Tibial artery (tissue), 4 donors: ENCODE measurements around the gene HAGHL.
"Not testable (repeated sequence)": the region's sequence is repeated elsewhere in the genome, so short reads cannot be mapped to it uniquely, and the experiment has no call there.

Source experiments
- DNase-seq, 2 donors: peaks; one replicate each; pipeline ENCODE4 v3.0.0-alpha.2; 2019
- H3K27ac ChIP-seq, 2 donors: fragments of 200-600 bp; sonication (generic) in 1 of 2; 1 replicate in 1 of 2; 2 replicates in 1 of 2; pipeline ENCODE4 v1.5.1; 2018 to 2019; ENCODE audit warnings: mild to moderate bottlenecking in 1 of 2
- H3K27me3 ChIP-seq, 2 donors: fragments of 200-600 bp; sonication (generic) in 1 of 2; one replicate each; pipeline versions ENCODE4 v1.5.1 to v1.6.0; 2016 to 2019
- H3K36me3 ChIP-seq, 3 donors: fragments of 200-600 bp; sonication (generic) in 2 of 3; one replicate each; pipeline ENCODE4 v1.5.1; 2016 to 2019; ENCODE audit warnings: mild to moderate bottlenecking in 2 of 3
- H3K4me1 ChIP-seq, 4 donors: fragments of 200-600 bp; sonication (generic) in 2 of 4; 1 replicate in 3 of 4; 2 replicates in 1 of 4; pipeline ENCODE4 v1.5.1; 2016 to 2019
- H3K4me3 ChIP-seq, 2 donors: fragments of 200-600 bp; sonication (generic) in 1 of 2; 1 replicate in 1 of 2; 2 replicates in 1 of 2; pipeline ENCODE4 v1.5.1; 2018 to 2019; ENCODE audit warnings: mild to moderate bottlenecking in 2 of 2
- H3K9me3 ChIP-seq, 3 donors: fragments of 200-600 bp; sonication (generic) in 1 of 3; one replicate each; pipeline ENCODE4 v1.5.1; 2016 to 2019
- CTCF ChIP-seq, 2 experiments: fragments of 200-600 bp in 1 of 2; fragments of 450-650 bp in 1 of 2; IDR thresholded peaks; one replicate each; pipeline ENCODE4 v1.5.1; 2017 to 2019; ENCODE audit warnings: antibody characterized with exemption in 2 of 2, mild to moderate bottlenecking in 1 of 2, moderate library complexity in 1 of 2
- intact Hi-C: fragments of 100-400 bp; cut with DNase I; formaldehyde crosslinking; loops from one replicate; pipeline ENCODE4 v1.15.0; 2023; ENCODE audit warnings: low total_unique reads

HAGHL gene

GRCh38 chr16:685967-686366 lies 40.9 kb upstream of the HAGHL start:
- no peak overlapping the region for H3K4me3 ChIP-seq
- H3K27ac ChIP-seq: no peak overlapping the region
- H3K4me1 ChIP-seq: peaks cover 3 to 76% (median 64%) of the 10 kb centered on the region in 4 donors
- peak in 1 of 2 experiments; percentile 13 for TF ChIP-seq CTCF (IDR thresholded peaks at IDR 0.05)
- H3K27me3 ChIP-seq: no peaks in the 10 kb centered on the region
- H3K9me3 ChIP-seq: no peaks in the 10 kb centered on the region
- intact Hi-C loops: no loop called here
- no peak for DNase-seq
- peaks cover 18 to 50% (median 24%) of the 10 kb centered on the region in 3 donors for H3K36me3 ChIP-seq

GRCh38 chr16:686459-687260 lies 40.2 kb upstream of the HAGHL start:
- no peak for DNase-seq
- H3K27ac ChIP-seq: no peak overlapping the region
- peaks cover 0 to 2% of the 10 kb centered on the region in 2 donors for H3K27me3 ChIP-seq
- intact Hi-C loops: no loop called here
- peaks cover 15 to 45% (median 20%) of the 10 kb centered on the region in 3 donors for H3K36me3 ChIP-seq
- no peak for TF ChIP-seq CTCF (IDR thresholded peaks at IDR 0.05)
- H3K9me3 ChIP-seq: no peaks in the 10 kb centered on the region
- H3K4me3 ChIP-seq: no peak overlapping the region
- H3K4me1 ChIP-seq: peaks cover 3 to 71% (median 57%) of the 10 kb centered on the region in 4 donors

GRCh38 chr16:687499-687898 lies 39.4 kb upstream of the HAGHL start:
- intact Hi-C loops: no loop called here

GRCh38 chr16:689175-689897 lies 37.6 kb upstream of the HAGHL start:
- Histone ChIP-seq H3K36me3 (peaks cover 0 to 26% (median 7%) of the 10 kb centered on the region in 3 donors), H3K27me3 (peaks cover 8 to 29% of the 10 kb centered on the region in 2 donors), H3K9me3 (no peaks in the 10 kb centered on the region), H3K4me1 (peaks cover 0 to 59% (median 43%) of the 10 kb centered on the region in 4 donors), H3K4me3 (peak overlapping the region; percentile 79 to 94), H3K27ac (peak overlapping the region; percentile 86 to 93)
- no peak for DNase-seq
- intact Hi-C loops: no loop called here
- TF ChIP-seq CTCF (IDR thresholded peaks at IDR 0.05): no peak

More at GRCh38 chr16:687499-687898, 39.4 kb upstream of the HAGHL start:
- Histone ChIP-seq H3K4me3 (no peak overlapping the region), H3K9me3 (no peaks in the 10 kb centered on the region), H3K36me3 (peaks cover 6 to 36% (median 12%) of the 10 kb centered on the region in 3 donors), H3K27me3 (peaks cover 0 to 11% of the 10 kb centered on the region in 2 donors), H3K4me1 (peaks cover 3 to 63% (median 49%) of the 10 kb centered on the region in 4 donors), H3K27ac (no peak overlapping the region)
- no peak for TF ChIP-seq CTCF (IDR thresholded peaks at IDR 0.05)
- no peak for DNase-seq

GRCh38 chr16:691242-691641 lies 35.7 kb upstream of the HAGHL start:
- peaks cover 9 to 48% of the 10 kb centered on the region in 2 donors for H3K27me3 ChIP-seq
- H3K9me3 ChIP-seq, H3K4me3 ChIP-seq, H3K27ac ChIP-seq, DNase-seq, intact Hi-C loops: not testable (repeated sequence)
- H3K4me1 ChIP-seq: peaks cover 0 to 57% (median 39%) of the 10 kb centered on the region in 4 donors
- H3K36me3 ChIP-seq: peaks cover 0 to 17% (median 7%) of the 10 kb centered on the region in 3 donors
